T-helper 2 cell treated with Interferon-gamma antibody and Interleukin-4, amounts not matched to agents 100 ng/mL and 5 ng/mL, for 36 hours (primary cell): ENCODE data around the gene ZNF385C. TPM values are rescaled to one million over a fixed set of nuclear protein-coding genes. Genes with fewer than 3 reads are reported as not detected.

Experiments
- intact Hi-C: fragments of 100-400 bp; cut with micrococcal nuclease; formaldehyde crosslinking; loops from one replicate; pipeline ENCODE4 v1.15.1; 2023
- total RNA-seq: library from RNA; stranded (reverse); gene quantifications from 2 replicates; pipeline ENCODE4 v1.2.3, GENCODE V29; 2022

Gene ZNF385C
- total RNA-seq, 1 donor from 2014 or later: not detected

- intact Hi-C loops: no loop called here
Observed at GRCh38 chr17:42081516-42082129, 16.6 kb downstream of the ZNF385C start.

GRCh38 chr17:42079541-42079940 lies 18.7 kb downstream of the ZNF385C start:
- intact Hi-C loops: no loop called here

- intact Hi-C loops: no loop called here
Observed at GRCh38 chr17:42078396-42079043, 19.8 kb downstream of the ZNF385C start.

- intact Hi-C loops: no loop called here
Observed at GRCh38 chr17:42077755-42078154, 20.5 kb downstream of the ZNF385C start.

- intact Hi-C loops: no loop called here
Observed at GRCh38 chr17:42076797-42077559, 21.3 kb downstream of the ZNF385C start.

- intact Hi-C loops: no loop called here
Observed at GRCh38 chr17:42075789-42076188, 22.5 kb downstream of the ZNF385C start.

GRCh38 chr17:42072323-42073187 lies 25.7 kb downstream of the ZNF385C start:
- intact Hi-C loops: no loop called here

- intact Hi-C loops: no loop called here
Observed at GRCh38 chr17:42071810-42072209, 26.5 kb downstream of the ZNF385C start.

- intact Hi-C loops: loop anchor here (5.0 kb wide), 1 partner anchor 42 kb away; no protein-coding TSS in a partner anchor
Observed at GRCh38 chr17:42068979-42069378, 29.3 kb downstream of the ZNF385C start.

GRCh38 chr17:42067371-42068091 lies 30.7 kb downstream of the ZNF385C start:
- intact Hi-C loops: loop anchor here (1.0 to 5.0 kb wide), 2 partner anchors 40 to 49 kb away; no protein-coding TSS in a partner anchor

GRCh38 chr17:42065201-42065600 lies 33.1 kb downstream of the ZNF385C start:
- intact Hi-C loops: loop anchor here (5.0 kb wide), 1 partner anchor 38 kb away; no protein-coding TSS in a partner anchor

- intact Hi-C loops: no loop called here
Observed at GRCh38 chr17:42062681-42063080, 35.6 kb downstream of the ZNF385C start.

- intact Hi-C loops: no loop called here
Observed at GRCh38 chr17:42061646-42062487, 36.4 kb downstream of the ZNF385C start.

- intact Hi-C loops: no loop called here
Observed at GRCh38 chr17:42060231-42060630, 38.0 kb downstream of the ZNF385C start.

- intact Hi-C loops: no loop called here
Observed at GRCh38 chr17:42059815-42060214, 38.5 kb downstream of the ZNF385C start.

GRCh38 chr17:42058063-42058462 lies 40.2 kb downstream of the ZNF385C start:
- intact Hi-C loops: no loop called here

- intact Hi-C loops: no loop called here
Observed at GRCh38 chr17:42056635-42057034, 41.6 kb downstream of the ZNF385C start.

GRCh38 chr17:42055496-42055895 lies 42.8 kb downstream of the ZNF385C start:
- intact Hi-C loops: no loop called here

GRCh38 chr17:42055027-42055426 lies 43.2 kb downstream of the ZNF385C start:
- intact Hi-C loops: no loop called here
